WTC11 (cell line): ENCODE results near the gene UBA1. TPM values are rescaled to one million over a fixed set of nuclear protein-coding genes. Genes with fewer than 3 reads are reported as not detected.

Experiments used
- ATAC-seq: fragments of 200-7000 bp; cut with Tn5 transposase; 2 replicates; pipeline ENCODE4 v1.10.0; 2021; ENCODE audit warnings: mild to moderate bottlenecking, moderate library complexity
- CTCF ChIA-PET: fragments of 300-600 bp; sonication (Branson Sonifier 250); formaldehyde crosslinking; loops from one replicate; lab custom pipeline; 2021; ENCODE audit warnings: antibody characterized with exemption; lab: Charles Lee
- POLR2A ChIA-PET: fragments of 350-600 bp; sonication (Branson Sonifier 250); formaldehyde crosslinking; loops from one replicate; lab custom pipeline; 2021; ENCODE audit warnings: antibody characterized with exemption; lab: Charles Lee
- DNase-seq: peaks from one replicate; pipeline ENCODE4 v3.0.0; 2021; ENCODE audit warnings: low spot score
- H3K27ac Mint-ChIP-seq: 2 replicates; pipeline ENCODE4 v1.8.0; 2021; ENCODE audit warnings: mixed read lengths
- H3K27me3 Mint-ChIP-seq: 2 replicates; pipeline ENCODE4 v1.8.0; 2021; ENCODE audit warnings: low read depth, mild to moderate bottlenecking, moderate library complexity, mixed read lengths
- H3K36me3 Mint-ChIP-seq: 2 replicates; pipeline ENCODE4 v1.8.0; 2021; ENCODE audit warnings: mixed read lengths
- H3K4me1 Mint-ChIP-seq: 2 replicates; pipeline ENCODE4 v1.8.0; 2022; ENCODE audit warnings: mixed read lengths
- H3K4me3 Mint-ChIP-seq: 2 replicates; pipeline ENCODE4 v1.8.0; 2021; ENCODE audit warnings: mild to moderate bottlenecking, moderate library complexity, mixed read lengths
- H3K9me3 Mint-ChIP-seq: 2 replicates; pipeline ENCODE4 v1.8.0; 2021; ENCODE audit warnings: mixed read lengths
- ARID4B ChIP-seq: sonication (generic); formaldehyde crosslinking; IDR thresholded peaks from 2 replicates; pipeline ENCODE4 v1.8.0; 2023; ENCODE audit warnings: missing genetic modification reagents, mild to moderate bottlenecking, borderline replicate concordance
- ATF1 ChIP-seq: sonication (generic); formaldehyde crosslinking; IDR thresholded peaks from 2 replicates; pipeline ENCODE4 v1.8.1; 2023; ENCODE audit warnings: mild to moderate bottlenecking, moderate library complexity, missing genetic modification reagents
- CBFB ChIP-seq: sonication (generic); formaldehyde crosslinking; IDR thresholded peaks from 2 replicates; pipeline ENCODE4 v1.8.1; 2022; ENCODE audit warnings: mild to moderate bottlenecking, low read depth, missing genetic modification reagents
- CTCF ChIP-seq: fragments of 200-600 bp; IDR thresholded peaks from 2 replicates; pipeline ENCODE4 v1.8.0; 2022; ENCODE audit warnings: antibody characterized with exemption
- E2F5 ChIP-seq: sonication (generic); formaldehyde crosslinking; IDR thresholded peaks from 2 replicates; pipeline ENCODE4 v1.8.1; 2022; ENCODE audit warnings: mild to moderate bottlenecking, moderate library complexity, missing genetic modification reagents
- ELF4 ChIP-seq: sonication (generic); formaldehyde crosslinking; IDR thresholded peaks from 2 replicates; pipeline ENCODE4 v1.8.1; 2022; ENCODE audit warnings: low read depth, mild to moderate bottlenecking, moderate library complexity, missing genetic modification reagents
- HMGA2 ChIP-seq: fragments of 250-450 bp; sonication (Bioruptor Pico); IDR thresholded peaks from 2 replicates; pipeline ENCODE4 v1.4.0; 2021; ENCODE audit warnings: mild to moderate bottlenecking, moderate library complexity
- HMGXB4 ChIP-seq: sonication (generic); formaldehyde crosslinking; IDR thresholded peaks from 2 replicates; pipeline ENCODE4 v1.8.1; 2023; ENCODE audit warnings: mild to moderate bottlenecking, moderate library complexity, missing genetic modification reagents
- MXD4 ChIP-seq: fragments of 250-450 bp; sonication (Bioruptor Pico); IDR thresholded peaks from 2 replicates; pipeline ENCODE4 v1.8.0; 2021; ENCODE audit warnings: mild to moderate bottlenecking, moderate library complexity, borderline replicate concordance
- SMAD3 ChIP-seq: sonication (generic); formaldehyde crosslinking; IDR thresholded peaks from 2 replicates; pipeline ENCODE4 v1.8.0; 2022; ENCODE audit warnings: missing genetic modification reagents, mild to moderate bottlenecking, borderline replicate concordance
- SMAD4 ChIP-seq: sonication (generic); formaldehyde crosslinking; IDR thresholded peaks from 2 replicates; pipeline ENCODE4 v1.8.0; 2022; ENCODE audit warnings: mild to moderate bottlenecking, missing genetic modification reagents
- SP1 ChIP-seq: sonication (generic); formaldehyde crosslinking; conservative IDR thresholded peaks from 2 replicates; pipeline ENCODE4 v1.8.1; 2022; ENCODE audit warnings: missing genetic modification reagents
- TCF7 ChIP-seq: sonication (generic); formaldehyde crosslinking; IDR thresholded peaks from 2 replicates; pipeline ENCODE4 v1.8.0; 2022; ENCODE audit warnings: mild to moderate bottlenecking, low read depth, missing genetic modification reagents, moderate library complexity
- TEAD4 ChIP-seq: sonication (generic); formaldehyde crosslinking; IDR thresholded peaks from 2 replicates; pipeline ENCODE4 v1.8.0; 2022; ENCODE audit warnings: mild to moderate bottlenecking, missing genetic modification reagents
- TP53 ChIP-seq: sonication (generic); formaldehyde crosslinking; IDR thresholded peaks from 2 replicates; pipeline ENCODE4 v1.8.1; 2023; ENCODE audit warnings: mild to moderate bottlenecking, missing genetic modification reagents
- USF2 ChIP-seq: sonication (generic); formaldehyde crosslinking; IDR thresholded peaks from 2 replicates; pipeline ENCODE4 v1.8.1; 2023; ENCODE audit warnings: mild to moderate bottlenecking, missing genetic modification reagents, moderate library complexity
- ZMAT4 ChIP-seq: fragments of 250-450 bp; sonication (Bioruptor Pico); IDR thresholded peaks from 2 replicates; pipeline ENCODE4 v1.9.0; 2021; ENCODE audit warnings: mild to moderate bottlenecking
- ZNF281 ChIP-seq: sonication (generic); formaldehyde crosslinking; IDR thresholded peaks from 2 replicates; pipeline ENCODE4 v1.8.0; 2023; ENCODE audit warnings: mild to moderate bottlenecking, missing genetic modification reagents
- total RNA-seq: library from RNA; stranded (reverse); gene quantifications from 3 replicates; pipeline ENCODE4 v1.2.3, GENCODE V29; 2021

UBA1 gene
- total RNA-seq, 1 experiment from 2014 or later = 379 TPM

- Mint-ChIP-seq H3K27ac (peak overlapping the region; percentile 93), H3K27me3 (no peaks in the 10 kb centered on the region), H3K4me3 (peak overlapping the region; percentile 98), H3K9me3 (no peaks in the 10 kb centered on the region), H3K36me3 (peaks cover 18% of the 10 kb centered on the region), H3K4me1 (peaks cover 16% of the 10 kb centered on the region)
- ChIA-PET CTCF (interaction anchor here (0.6 to 1.2 kb wide), 9 partner anchors 14 to 380 kb away, joined by 3 to 7 read pairs (median 4); no protein-coding TSS in a partner anchor), POLR2A (interaction anchor here (0.7 to 1.7 kb wide), 4 partner anchors 15 to 338 kb away, joined by 3 to 9 read pairs (median 4); no protein-coding TSS in a partner anchor)
- ATAC-seq (no peak), DNase-seq (peak; percentile 18)
- no peak for TF ChIP-seq TCF7 (CRISPR knock-in tag)
- TF ChIP-seq ZNF281 (CRISPR knock-in tag) = no peak
- no peak for TF ChIP-seq USF2
- no peak for TF ChIP-seq CBFB (CRISPR knock-in tag)
- no peak for TF ChIP-seq SP1 (CRISPR knock-in tag)
- no peak for TF ChIP-seq ZMAT4
- TF ChIP-seq TP53 = no peak
- no peak for TF ChIP-seq TEAD4 (CRISPR knock-in tag)
- no peak for TF ChIP-seq SMAD3 (CRISPR knock-in tag)
- TF ChIP-seq MXD4 (CRISPR knock-in tag) = no peak
- no peak for TF ChIP-seq HMGA2 (CRISPR knock-in tag)
- no peak for TF ChIP-seq SMAD4 (CRISPR knock-in tag)
- TF ChIP-seq ELF4 (CRISPR knock-in tag) = no peak
Measured at GRCh38 chrX:47143894-47144625, 49.6 kb upstream of the UBA1 start.

- ATAC-seq = peak; percentile 96
- TF ChIP-seq CTCF (0 out of 2 replicates have a peak, but pooled peaks have one; percentile 37), E2F5 (CRISPR knock-in tag) (peak; percentile 49; the same call in 1 of the 2 replicates), ARID4B (0 out of 2 replicates have a peak, but pooled peaks have one; percentile 28), ATF1 (CRISPR knock-in tag) (no peak), HMGXB4 (CRISPR knock-in tag) (0 out of 2 replicates have a peak, but pooled peaks have one; percentile 26)
Measured at GRCh38 chrX:47144626-47145394, 48.8 kb upstream of the UBA1 start, which contains the start of the genes NDUFB11 and RBM10. Gene NDUFB11, minus strand, starts transcription at chrX:47144702. Its CDS starts 23 bp downstream, at chrX:47144679. Gene RBM10, plus strand, starts transcription at chrX:47145221. Its CDS starts 2,261 bp downstream, at chrX:47147482.

More at GRCh38 chrX:47144626-47145394, 48.8 kb upstream of the UBA1 start, which contains the start of the genes NDUFB11 and RBM10:
- Mint-ChIP-seq H3K27me3 (no peaks in the 10 kb centered on the region), H3K4me3 (peak within 1 kb of the TSS; percentile 98), H3K4me1 (peaks cover 16% of the 10 kb centered on the region), H3K36me3 (peaks cover 18% of the 10 kb centered on the region), H3K27ac (peak within 1 kb of the TSS; percentile 98), H3K9me3 (no peaks in the 10 kb centered on the region)
- CTCF ChIA-PET = interaction anchor here (0.6 to 1.2 kb wide), 13 partner anchors 10 to 379 kb away, joined by 3 to 7 read pairs (median 4); no protein-coding TSS in a partner anchor
- POLR2A ChIA-PET = interaction anchor here (0.6 to 1.7 kb wide), 7 partner anchors 10 to 505 kb away, joined by 3 to 9 read pairs (median 4); no protein-coding TSS in a partner anchor
- peak; percentile 90 for DNase-seq
